GM19351 (cell line): ENCODE measurements around the gene ICAM3.

Source experiments
- ATAC-seq: cut with Tn5 transposase; IDR thresholded peaks from one replicate; pipeline ENCODE4 v1.9.1; 2021; ENCODE audit warnings: mild to moderate bottlenecking, moderate library complexity; ENCODE audit not compliant: unreplicated experiment

The ICAM3 gene

DNA sequence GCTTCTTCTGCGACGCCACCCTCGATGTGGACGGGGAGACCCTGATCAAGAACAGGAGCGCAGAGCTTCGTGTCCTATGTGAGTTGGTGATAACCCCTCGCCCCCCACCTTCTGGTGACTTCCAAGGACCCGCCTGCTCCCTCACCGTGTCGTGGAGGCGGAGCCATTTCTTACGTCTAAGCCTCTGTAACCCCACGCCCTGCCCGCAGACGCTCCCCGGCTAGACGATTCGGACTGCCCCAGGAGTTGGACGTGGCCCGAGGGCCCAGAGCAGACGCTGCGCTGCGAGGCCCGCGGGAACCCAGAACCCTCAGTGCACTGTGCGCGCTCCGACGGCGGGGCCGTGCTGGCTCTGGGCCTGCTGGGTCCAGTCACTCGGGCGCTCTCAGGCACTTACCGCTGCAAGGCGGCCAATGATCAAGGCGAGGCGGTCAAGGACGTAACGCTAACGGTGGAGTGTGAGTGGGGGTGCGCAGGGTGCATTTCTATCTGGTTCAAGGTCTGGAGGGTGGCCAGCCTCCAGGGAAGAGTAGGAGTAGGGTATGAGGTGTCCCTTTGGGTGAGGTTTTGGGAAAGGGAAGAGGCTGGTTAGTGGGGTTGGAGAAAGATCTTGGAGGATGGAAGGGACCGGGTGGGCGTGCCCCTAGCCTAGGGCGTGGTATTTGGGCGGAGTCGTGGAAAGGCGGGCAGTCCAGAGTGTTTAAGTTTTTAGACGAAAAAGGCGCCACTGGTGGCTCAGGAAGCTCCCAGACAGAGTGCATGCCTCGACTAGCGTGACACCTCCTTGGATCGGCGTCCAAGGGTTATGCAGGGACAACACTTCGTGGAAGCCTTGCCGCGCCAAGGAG, 46.4 kb downstream of the ICAM3 start:
- ATAC-seq, result no peak

- ATAC-seq, result peak; percentile 60
Measured at GRCh38 chr19:10292206-10292788, 47.1 kb downstream of the ICAM3 start.

DNA sequence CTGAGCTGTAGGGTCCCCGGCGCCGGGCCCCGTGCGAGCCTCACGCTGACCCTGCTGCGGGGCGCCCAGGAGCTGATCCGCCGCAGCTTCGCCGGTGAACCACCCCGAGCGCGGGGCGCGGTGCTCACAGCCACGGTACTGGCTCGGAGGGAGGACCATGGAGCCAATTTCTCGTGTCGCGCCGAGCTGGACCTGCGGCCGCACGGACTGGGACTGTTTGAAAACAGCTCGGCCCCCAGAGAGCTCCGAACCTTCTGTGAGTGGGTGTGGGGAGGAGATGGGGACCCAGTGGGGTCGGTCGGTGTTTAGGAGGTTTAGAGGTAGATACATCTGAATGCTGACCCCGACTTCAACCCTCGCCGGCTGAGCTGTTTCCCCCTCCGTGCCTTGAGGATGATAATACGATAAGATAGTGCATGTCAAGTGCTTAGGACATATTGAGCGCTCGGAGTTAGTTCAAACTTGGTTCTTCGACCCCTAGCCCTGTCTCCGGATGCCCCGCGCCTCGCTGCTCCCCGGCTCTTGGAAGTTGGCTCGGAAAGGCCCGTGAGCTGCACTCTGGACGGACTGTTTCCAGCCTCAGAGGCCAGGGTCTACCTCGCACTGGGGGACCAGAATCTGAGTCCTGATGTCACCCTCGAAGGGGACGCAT, 47.7 kb downstream of the ICAM3 start:
- no peak for ATAC-seq

DNA sequence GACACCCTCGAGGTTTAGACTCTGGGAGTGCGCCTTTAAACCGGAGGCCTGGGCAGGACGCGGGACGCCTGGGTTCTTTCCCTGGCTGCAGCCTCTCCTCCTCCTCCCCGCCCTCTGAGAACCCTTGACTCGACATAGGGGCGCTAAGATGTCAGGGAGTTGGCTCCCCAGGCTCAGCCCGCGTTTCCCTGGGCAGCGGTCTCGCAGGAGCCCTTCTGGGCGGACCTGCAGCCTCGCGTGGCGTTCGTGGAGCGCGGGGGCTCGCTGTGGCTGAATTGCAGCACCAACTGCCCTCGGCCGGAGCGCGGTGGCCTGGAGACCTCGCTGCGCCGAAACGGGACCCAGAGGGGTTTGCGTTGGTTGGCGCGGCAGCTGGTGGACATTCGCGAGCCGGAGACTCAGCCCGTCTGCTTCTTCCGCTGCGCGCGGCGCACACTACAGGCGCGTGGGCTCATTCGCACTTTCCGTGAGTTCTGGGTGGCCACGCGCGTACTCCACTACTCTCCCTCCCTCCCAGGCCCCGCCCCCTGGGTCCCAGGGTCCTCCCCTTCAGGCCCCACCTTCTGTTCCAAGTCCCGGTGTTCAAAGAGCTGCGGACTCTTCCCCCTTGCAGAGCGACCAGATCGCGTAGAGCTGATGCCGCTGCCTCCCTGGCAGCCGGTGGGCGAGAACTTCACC, 48.4 kb downstream of the ICAM3 start:
- ATAC-seq, result no peak

GRCh38 chr19:10290357-10290875, 49.0 kb downstream of the ICAM3 start:
- no peak for ATAC-seq

DNA sequence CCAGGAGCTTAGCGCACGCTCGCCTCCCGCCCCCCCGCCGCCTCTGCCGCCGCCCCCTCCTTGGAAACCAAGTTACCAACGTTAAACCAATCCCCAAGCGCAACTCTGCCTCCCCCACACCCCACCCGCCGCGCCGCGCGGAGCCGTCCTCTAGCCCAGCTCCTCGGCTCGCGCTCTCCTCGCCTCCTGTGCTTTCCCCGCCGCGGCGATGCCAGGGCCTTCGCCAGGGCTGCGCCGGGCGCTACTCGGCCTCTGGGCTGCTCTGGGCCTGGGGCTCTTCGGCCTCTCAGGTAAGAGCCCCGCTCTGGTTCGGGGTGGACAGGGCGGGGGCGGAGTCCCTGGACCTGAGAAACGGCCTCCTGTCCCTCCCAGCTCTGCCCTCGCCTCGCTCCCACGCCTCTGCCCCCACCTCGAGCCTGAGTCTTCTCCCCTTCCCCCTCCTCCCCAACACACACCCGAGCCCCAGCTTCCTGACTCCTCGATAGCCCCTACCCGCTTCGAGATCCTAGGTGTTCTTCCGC, 49.5 kb downstream of the ICAM3 start, which contains the start of gene ICAM5:
Gene ICAM5, plus strand, starts transcription at position 117 of the 521 bp plus-strand sequence. Its CDS starts 92 bp downstream, at position 209.
- ATAC-seq, result no peak

GRCh38 chr19:10289167-10289835, 50.1 kb downstream of the ICAM3 start:
- ATAC-seq, result no peak

DNA sequence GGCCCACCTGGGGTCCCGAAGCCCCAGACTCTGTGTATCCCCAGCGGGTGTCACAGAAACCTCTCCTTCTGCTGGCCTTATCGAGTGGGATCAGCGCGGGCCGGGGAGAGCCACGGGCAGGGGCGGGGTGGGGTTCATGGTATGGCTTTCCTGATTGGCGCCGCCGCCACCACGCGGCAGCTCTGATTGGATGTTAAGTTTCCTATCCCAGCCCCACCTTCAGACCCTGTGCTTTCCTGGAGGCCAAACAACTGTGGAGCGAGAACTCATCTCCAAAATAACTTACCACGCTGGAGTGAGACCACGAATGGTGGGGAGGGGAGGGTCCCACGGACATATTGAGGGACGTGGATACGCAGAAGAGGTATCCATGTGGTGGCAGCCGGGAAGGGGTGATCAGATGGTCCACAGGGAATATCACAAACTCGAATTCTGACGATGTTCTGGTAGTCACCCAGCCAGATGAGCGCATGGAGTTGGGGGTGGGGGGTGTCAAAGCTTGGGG, 50.7 kb downstream of the ICAM3 start:
- no peak for ATAC-seq

- ATAC-seq, result no peak
Measured at GRCh38 chr19:10286803-10287737, 52.4 kb downstream of the ICAM3 start, which contains the start of gene ICAM4. Gene ICAM4, plus strand, starts transcription at chr19:10286955. Its CDS starts 58 bp downstream, at chr19:10287013.

DNA sequence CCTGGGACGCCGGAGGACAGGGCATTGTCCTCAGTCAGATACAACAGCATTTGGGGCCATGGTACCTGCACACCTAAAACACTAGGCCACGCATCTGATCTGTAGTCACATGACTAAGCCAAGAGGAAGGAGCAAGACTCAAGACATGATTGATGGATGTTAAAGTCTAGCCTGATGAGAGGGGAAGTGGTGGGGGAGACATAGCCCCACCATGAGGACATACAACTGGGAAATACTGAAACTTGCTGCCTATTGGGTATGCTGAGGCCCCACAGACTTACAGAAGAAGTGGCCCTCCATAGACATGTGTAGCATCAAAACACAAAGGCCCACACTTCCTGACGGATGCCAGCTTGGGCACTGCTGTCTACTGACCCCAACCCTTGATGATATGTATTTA, 54.0 kb downstream of the ICAM3 start:
- ATAC-seq, result no peak

GRCh38 chr19:10284960-10285278, 54.5 kb downstream of the ICAM3 start:
- ATAC-seq, result no peak

GRCh38 chr19:10284065-10284959, 55.1 kb downstream of the ICAM3 start:
- no peak for ATAC-seq
